Neural cell (in vitro differentiated cells): ENCODE data around the gene ADGRB2. TPM values are rescaled to one million over a fixed set of nuclear protein-coding genes. Genes with fewer than 3 reads are reported as not detected.

Experiments used
- H2AFZ ChIP-seq: fragments of 200-600, 300-800 bp; sonication (generic), shearing (Covaris generic); 2 replicates; pipeline ENCODE4 v1.6.0; 2014; ENCODE audit warnings: low read depth, mild to moderate bottlenecking, antibody characterized with exemption, low read length, moderate library complexity
- H3F3A ChIP-seq: fragments of 200-600 bp; shearing (Covaris generic); 2 replicates; pipeline ENCODE4 v1.6.1; 2016; ENCODE audit warnings: mild to moderate bottlenecking, moderate library complexity, mixed read lengths, antibody characterized with exemption, low read length; ENCODE audit not compliant: insufficient read depth, poor library complexity, severe bottlenecking
- H3K27ac ChIP-seq: fragments of 200-600, 300-800 bp; sonication (generic), shearing (Covaris generic); 2 replicates; pipeline ENCODE4 v1.5.1; 2014; ENCODE audit warnings: mild to moderate bottlenecking, low read length, moderate library complexity
- H3K27me3 ChIP-seq: fragments of 300-800, 200-600 bp; sonication (generic), shearing (Covaris generic); 2 replicates; pipeline ENCODE4 v1.6.0; 2014; ENCODE audit warnings: mild to moderate bottlenecking, low read depth, low read length, moderate library complexity; ENCODE audit not compliant: insufficient read depth
- H3K36me3 ChIP-seq: fragments of 300-800, 200-600 bp; sonication (generic), shearing (Covaris generic); 2 replicates; pipeline ENCODE4 v1.5.1; 2014; ENCODE audit warnings: mild to moderate bottlenecking, antibody characterized with exemption, low read length, moderate library complexity; ENCODE audit not compliant: insufficient read depth
- H3K4me2 ChIP-seq: fragments of 300-800, 200-600 bp; sonication (generic), shearing (Covaris generic); 2 replicates; pipeline ENCODE4 v1.6.0; 2014; ENCODE audit warnings: mild to moderate bottlenecking, low read length
- H3K4me3 ChIP-seq: fragments of 300-800, 200-600 bp; sonication (generic), shearing (Covaris generic); 2 replicates; pipeline ENCODE4 v1.5.1; 2014; ENCODE audit warnings: mild to moderate bottlenecking, low read length, moderate library complexity
- H3K79me2 ChIP-seq: fragments of 200-600 bp; shearing (Covaris generic); replicated peaks from 2 replicates; pipeline ENCODE4 v1.6.0; 2014; ENCODE audit warnings: mild to moderate bottlenecking, low read length, moderate library complexity; ENCODE audit not compliant: insufficient read depth
- H3K9ac ChIP-seq: fragments of 300-800, 200-600 bp; sonication (generic), shearing (Covaris generic); 2 replicates; pipeline ENCODE4 v1.6.1; 2016; ENCODE audit warnings: mild to moderate bottlenecking, low read length, mixed read lengths
- H3K9me2 ChIP-seq: fragments of 200-600 bp; shearing (Covaris generic); 2 replicates; pipeline ENCODE4 v1.6.1; 2016; ENCODE audit warnings: mild to moderate bottlenecking, low read length, mixed read lengths; ENCODE audit not compliant: insufficient read depth
- H3K9me3 ChIP-seq: fragments of 200-600, 300-800 bp; sonication (generic), shearing (Covaris generic); 2 replicates; pipeline ENCODE4 v1.6.1; 2016; ENCODE audit warnings: mild to moderate bottlenecking, mixed run types, low read length, moderate library complexity, mixed read lengths
- H4K20me1 ChIP-seq: fragments of 200-600 bp; shearing (Covaris generic); 2 replicates; pipeline ENCODE4 v1.6.1; 2016; ENCODE audit warnings: mild to moderate bottlenecking, mixed run types; ENCODE audit not compliant: insufficient read depth
- EP300 ChIP-seq: fragments of 450-650 bp; conservative IDR thresholded peaks from 2 replicates; pipeline ENCODE4 v1.6.1; 2014; ENCODE audit warnings: antibody characterized with exemption, mild to moderate bottlenecking, moderate library complexity; ENCODE audit not compliant: poor library complexity, severe bottlenecking
- EZH2 ChIP-seq: fragments of 200-600, 300-800 bp; shearing (Covaris generic), sonication (generic); IDR thresholded peaks from 2 replicates; pipeline ENCODE4 v1.6.1; 2014; ENCODE audit warnings: antibody characterized with exemption, low read length, borderline replicate concordance, mild to moderate bottlenecking; ENCODE audit not compliant: insufficient read depth, poor library complexity, severe bottlenecking
- MXI1 ChIP-seq: fragments of 450-650 bp; conservative IDR thresholded peaks from 2 replicates; pipeline ENCODE4 v1.6.1; 2014; ENCODE audit warnings: antibody characterized with exemption, mild to moderate bottlenecking; ENCODE audit not compliant: poor library complexity, severe bottlenecking
- POLR2AphosphoS5 ChIP-seq: IDR thresholded peaks from 2 replicates; pipeline ENCODE4 v1.6.1; 2012
- RAD21 ChIP-seq: fragments of 450-650 bp; conservative IDR thresholded peaks from 2 replicates; pipeline ENCODE4 v1.6.1; 2014; ENCODE audit warnings: antibody characterized with exemption, mild to moderate bottlenecking, moderate library complexity
- SMC3 ChIP-seq: fragments of 450-650 bp; conservative IDR thresholded peaks from 2 replicates; pipeline ENCODE4 v1.6.1; 2014; ENCODE audit warnings: antibody characterized with exemption, mild to moderate bottlenecking, moderate library complexity; ENCODE audit not compliant: poor library complexity
- TAF1 ChIP-seq: IDR thresholded peaks from 2 replicates; pipeline ENCODE4 v1.6.1; 2012; ENCODE audit warnings: low read depth
- polyA plus RNA-seq: library from polyadenylated mRNA; depleted of rRNA; stranded (reverse); fragments of >200 nt; gene quantifications from 2 replicates; pipeline ENCODE4 v1.2.3, GENCODE V29; 2014
- TF ChIP-seq, protein P1 (sequence below): IDR thresholded peaks from 2 replicates; pipeline ENCODE4 v1.6.1; 2012; ENCODE audit warnings: borderline replicate concordance
- TF ChIP-seq, protein P2 (sequence below): fragments of 450-650 bp; IDR thresholded peaks from 2 replicates; pipeline ENCODE4 v1.5.1; 2014; ENCODE audit warnings: antibody characterized with exemption, mild to moderate bottlenecking, moderate library complexity; ENCODE audit not compliant: poor library complexity, severe bottlenecking

ADGRB2 gene
- polyA plus RNA-seq, 1 donor from 2014 or later, result 45.0 TPM

DNA sequence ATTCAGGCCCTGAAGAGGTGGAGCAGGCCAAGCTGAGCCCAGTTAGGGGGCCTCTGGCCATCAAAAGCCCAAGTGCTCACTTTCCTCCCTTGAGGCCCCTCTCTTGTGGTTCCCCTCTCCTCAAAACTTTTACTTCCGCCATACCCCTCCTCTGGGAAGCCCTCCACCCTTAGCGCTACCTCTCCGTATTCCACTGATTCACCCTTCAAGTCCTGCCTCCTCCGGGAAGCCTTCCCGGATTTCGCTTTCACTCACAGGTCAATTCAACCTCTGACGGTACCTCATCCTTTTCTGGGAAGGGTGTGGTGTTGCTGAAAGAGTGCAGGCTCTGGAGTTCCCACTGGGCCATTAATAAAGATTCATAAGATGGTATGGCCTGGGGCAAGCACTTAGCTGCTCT lies 32.6 kb upstream of the ADGRB2 start:
- Histone ChIP-seq H2AFZ (no peak overlapping the region), H3K79me2 (no peaks in the 10 kb centered on the region), H3K9me2 (no peaks in the 10 kb centered on the region), H3K4me3 (no peak overlapping the region), H3K4me2 (no peak overlapping the region), H4K20me1 (no peaks in the 10 kb centered on the region), H3K36me3 (no peaks in the 10 kb centered on the region), H3F3A (no peaks in the 10 kb centered on the region), H3K9me3 (no peaks in the 10 kb centered on the region), H3K27me3 (no peaks in the 10 kb centered on the region), H3K27ac (no peak overlapping the region), H3K9ac (no peak overlapping the region)
- TF ChIP-seq, protein P1, sequence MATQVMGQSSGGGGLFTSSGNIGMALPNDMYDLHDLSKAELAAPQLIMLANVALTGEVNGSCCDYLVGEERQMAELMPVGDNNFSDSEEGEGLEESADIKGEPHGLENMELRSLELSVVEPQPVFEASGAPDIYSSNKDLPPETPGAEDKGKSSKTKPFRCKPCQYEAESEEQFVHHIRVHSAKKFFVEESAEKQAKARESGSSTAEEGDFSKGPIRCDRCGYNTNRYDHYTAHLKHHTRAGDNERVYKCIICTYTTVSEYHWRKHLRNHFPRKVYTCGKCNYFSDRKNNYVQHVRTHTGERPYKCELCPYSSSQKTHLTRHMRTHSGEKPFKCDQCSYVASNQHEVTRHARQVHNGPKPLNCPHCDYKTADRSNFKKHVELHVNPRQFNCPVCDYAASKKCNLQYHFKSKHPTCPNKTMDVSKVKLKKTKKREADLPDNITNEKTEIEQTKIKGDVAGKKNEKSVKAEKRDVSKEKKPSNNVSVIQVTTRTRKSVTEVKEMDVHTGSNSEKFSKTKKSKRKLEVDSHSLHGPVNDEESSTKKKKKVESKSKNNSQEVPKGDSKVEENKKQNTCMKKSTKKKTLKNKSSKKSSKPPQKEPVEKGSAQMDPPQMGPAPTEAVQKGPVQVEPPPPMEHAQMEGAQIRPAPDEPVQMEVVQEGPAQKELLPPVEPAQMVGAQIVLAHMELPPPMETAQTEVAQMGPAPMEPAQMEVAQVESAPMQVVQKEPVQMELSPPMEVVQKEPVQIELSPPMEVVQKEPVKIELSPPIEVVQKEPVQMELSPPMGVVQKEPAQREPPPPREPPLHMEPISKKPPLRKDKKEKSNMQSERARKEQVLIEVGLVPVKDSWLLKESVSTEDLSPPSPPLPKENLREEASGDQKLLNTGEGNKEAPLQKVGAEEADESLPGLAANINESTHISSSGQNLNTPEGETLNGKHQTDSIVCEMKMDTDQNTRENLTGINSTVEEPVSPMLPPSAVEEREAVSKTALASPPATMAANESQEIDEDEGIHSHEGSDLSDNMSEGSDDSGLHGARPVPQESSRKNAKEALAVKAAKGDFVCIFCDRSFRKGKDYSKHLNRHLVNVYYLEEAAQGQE, result no peak
- no peak for TF ChIP-seq MXI1
- no peak for TF ChIP-seq RAD21
- no peak for TF ChIP-seq EZH2
- TF ChIP-seq EP300, result no peak

DNA sequence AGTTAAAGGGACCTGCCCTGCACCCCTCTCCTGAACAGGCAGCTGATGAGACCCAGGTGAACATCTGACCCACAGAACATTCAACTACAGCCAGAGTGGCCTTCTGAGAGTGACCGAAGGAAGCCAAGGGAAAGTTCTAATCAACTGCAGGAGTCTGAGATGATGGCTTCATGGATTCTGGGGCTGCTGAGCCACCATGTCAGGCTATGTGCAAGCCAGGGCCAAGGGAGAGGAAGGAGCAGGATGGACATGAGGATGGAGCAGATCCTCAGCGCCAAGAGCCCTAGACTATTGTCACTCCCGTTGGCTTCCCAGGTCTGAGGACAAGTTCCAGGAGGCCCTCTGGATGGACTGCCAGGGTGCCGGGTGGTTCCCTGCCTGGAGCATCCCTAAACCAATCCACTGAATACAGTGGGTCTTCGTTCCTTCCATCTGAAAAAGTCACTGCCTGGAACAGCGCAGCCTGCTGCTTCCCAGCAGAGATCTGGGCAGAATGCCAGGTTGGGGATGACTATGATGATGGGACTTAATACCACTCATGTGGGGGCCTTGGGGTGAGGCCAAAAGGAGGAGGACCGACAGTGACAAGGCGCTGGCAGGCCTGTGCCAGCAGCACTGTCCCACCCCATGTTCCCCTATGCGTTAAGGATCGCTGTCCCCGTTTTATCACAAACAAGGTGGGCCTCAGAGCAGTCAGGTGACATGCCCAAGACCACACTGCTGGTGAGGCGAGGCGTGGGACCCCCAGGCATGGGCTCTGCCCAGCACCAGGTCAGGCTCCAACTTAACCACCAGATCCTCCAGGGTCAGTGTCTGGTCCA lies 31.9 kb upstream of the ADGRB2 start:
- Histone ChIP-seq H3K9ac (no peak overlapping the region), H3K27me3 (no peaks in the 10 kb centered on the region), H3K9me3 (no peaks in the 10 kb centered on the region), H3K4me3 (no peak overlapping the region), H2AFZ (no peak overlapping the region), H3F3A (no peaks in the 10 kb centered on the region), H3K27ac (no peak overlapping the region), H3K79me2 (no peaks in the 10 kb centered on the region), H3K36me3 (no peaks in the 10 kb centered on the region), H3K9me2 (no peaks in the 10 kb centered on the region), H4K20me1 (no peaks in the 10 kb centered on the region), H3K4me2 (no peak overlapping the region)
- no peak for TF ChIP-seq RAD21
- TF ChIP-seq TAF1, result no peak
- TF ChIP-seq SMC3, result no peak
- no peak for TF ChIP-seq MXI1
- TF ChIP-seq, protein P1, result no peak
- TF ChIP-seq, protein P2, sequence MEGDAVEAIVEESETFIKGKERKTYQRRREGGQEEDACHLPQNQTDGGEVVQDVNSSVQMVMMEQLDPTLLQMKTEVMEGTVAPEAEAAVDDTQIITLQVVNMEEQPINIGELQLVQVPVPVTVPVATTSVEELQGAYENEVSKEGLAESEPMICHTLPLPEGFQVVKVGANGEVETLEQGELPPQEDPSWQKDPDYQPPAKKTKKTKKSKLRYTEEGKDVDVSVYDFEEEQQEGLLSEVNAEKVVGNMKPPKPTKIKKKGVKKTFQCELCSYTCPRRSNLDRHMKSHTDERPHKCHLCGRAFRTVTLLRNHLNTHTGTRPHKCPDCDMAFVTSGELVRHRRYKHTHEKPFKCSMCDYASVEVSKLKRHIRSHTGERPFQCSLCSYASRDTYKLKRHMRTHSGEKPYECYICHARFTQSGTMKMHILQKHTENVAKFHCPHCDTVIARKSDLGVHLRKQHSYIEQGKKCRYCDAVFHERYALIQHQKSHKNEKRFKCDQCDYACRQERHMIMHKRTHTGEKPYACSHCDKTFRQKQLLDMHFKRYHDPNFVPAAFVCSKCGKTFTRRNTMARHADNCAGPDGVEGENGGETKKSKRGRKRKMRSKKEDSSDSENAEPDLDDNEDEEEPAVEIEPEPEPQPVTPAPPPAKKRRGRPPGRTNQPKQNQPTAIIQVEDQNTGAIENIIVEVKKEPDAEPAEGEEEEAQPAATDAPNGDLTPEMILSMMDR, result no peak
- TF ChIP-seq EP300, result no peak
- no peak for TF ChIP-seq POLR2AphosphoS5
- TF ChIP-seq EZH2, result no peak
